Fibroblast of lung (primary cell): ENCODE results near the gene XYLT1. TPM values are rescaled to one million over a fixed set of nuclear protein-coding genes. Genes with fewer than 3 reads are reported as not detected.

ENCODE experiments used
- DNase-seq, 2 donors: peaks; one replicate each; pipeline versions ENCODE4 v3.0.0 to v3.0.0-alpha.2; 2010; ENCODE audit warnings: low read depth in 2 of 2
- H2AFZ ChIP-seq: 2 replicates; pipeline ENCODE4 v1.5.1; 2012; ENCODE audit warnings: low read length, control low read depth, inconsistent platforms
- H3K27ac ChIP-seq: 2 replicates; pipeline ENCODE4 v1.5.1; 2011; ENCODE audit warnings: low read length, control low read depth; ENCODE audit not compliant: insufficient read depth
- H3K27me3 ChIP-seq: 2 replicates; pipeline ENCODE4 v1.5.1; 2011; ENCODE audit warnings: mild to moderate bottlenecking, low read length; ENCODE audit not compliant: control insufficient read depth, insufficient read depth
- H3K36me3 ChIP-seq: 2 replicates; pipeline ENCODE4 v1.5.1; 2011; ENCODE audit warnings: low read length; ENCODE audit not compliant: control insufficient read depth, insufficient read depth
- H3K4me1 ChIP-seq: 2 replicates; pipeline ENCODE4 v1.5.1; 2011; ENCODE audit warnings: low read length; ENCODE audit not compliant: control insufficient read depth, insufficient read depth; ENCODE audit errors: extremely low read depth
- H3K4me2 ChIP-seq: 2 replicates; pipeline ENCODE4 v1.5.1; 2011; ENCODE audit warnings: low read length, control low read depth; ENCODE audit not compliant: insufficient read depth; ENCODE audit errors: extremely low read depth
- H3K4me3 ChIP-seq, 4 experiments: fragments of 200-600 bp in 1 of 4; sonication (generic) in 1 of 4; replicated peaks in 1 of 4; 2 replicates each; pipeline ENCODE4 v1.5.1; 2011 to 2016; ENCODE audit warnings: low read length in 4 of 4, low read depth in 3 of 4, mild to moderate bottlenecking in 3 of 4, control low read depth in 2 of 4, inconsistent platforms in 1 of 4, mixed read lengths in 1 of 4; ENCODE audit not compliant: insufficient read depth in 1 of 4; ENCODE audit errors: control extremely low read depth in 1 of 4
- H3K79me2 ChIP-seq: 2 replicates; pipeline ENCODE4 v1.5.1; 2012; ENCODE audit warnings: mild to moderate bottlenecking, low read length, inconsistent platforms; ENCODE audit not compliant: control insufficient read depth, insufficient read depth
- H3K9ac ChIP-seq: 2 replicates; pipeline ENCODE4 v1.5.1; 2011; ENCODE audit warnings: mild to moderate bottlenecking, low read length, control low read depth; ENCODE audit not compliant: insufficient read depth
- H3K9me3 ChIP-seq: 2 replicates; pipeline ENCODE4 v1.5.1; 2012; ENCODE audit warnings: low read depth, low read length; ENCODE audit not compliant: control insufficient read depth, insufficient read depth
- H4K20me1 ChIP-seq: 2 replicates; pipeline ENCODE4 v1.5.1; 2011; ENCODE audit warnings: low read length; ENCODE audit not compliant: control insufficient read depth, insufficient read depth; ENCODE audit errors: extremely low read depth
- EZH2 ChIP-seq: IDR thresholded peaks from 2 replicates; pipeline ENCODE4 v1.5.1; 2012; ENCODE audit warnings: low read length, control low read depth, mild to moderate bottlenecking; ENCODE audit errors: missing control alignments
- polyA plus RNA-seq, 2 donors: library from polyadenylated mRNA; depleted of rRNA in 1 of 2; stranded (reverse) in 1 of 2; unstranded in 1 of 2; fragments of >200 nt; gene quantifications; 2 replicates each; pipeline ENCODE4 v1.2.1, GENCODE V29; 2011 to 2012; ENCODE audit warnings: missing spikeins in 1 of 2
- total RNA-seq: library from RNA; depleted of rRNA; stranded (reverse); fragments of >200 nt; gene quantifications from 2 replicates; pipeline ENCODE4 v1.2.1, GENCODE V29; 2014
- TF ChIP-seq, protein P1 (sequence below), 2 donors: IDR thresholded peaks in 1 of 2; conservative IDR thresholded peaks in 1 of 2; 1 replicate in 1 of 2; 2 replicates in 1 of 2; pipeline ENCODE4 v1.5.1; 2011 to 2012; ENCODE audit warnings: low read length in 2 of 2, control low read depth in 1 of 2, inconsistent platforms in 1 of 2, low read depth in 1 of 2, mild to moderate bottlenecking in 1 of 2

The XYLT1 gene
- total and polyA plus RNA-seq, 2 donors (not counting 1 experiment from before 2014, with no cell fraction given) = 9.3 to 21.8 TPM

DNA sequence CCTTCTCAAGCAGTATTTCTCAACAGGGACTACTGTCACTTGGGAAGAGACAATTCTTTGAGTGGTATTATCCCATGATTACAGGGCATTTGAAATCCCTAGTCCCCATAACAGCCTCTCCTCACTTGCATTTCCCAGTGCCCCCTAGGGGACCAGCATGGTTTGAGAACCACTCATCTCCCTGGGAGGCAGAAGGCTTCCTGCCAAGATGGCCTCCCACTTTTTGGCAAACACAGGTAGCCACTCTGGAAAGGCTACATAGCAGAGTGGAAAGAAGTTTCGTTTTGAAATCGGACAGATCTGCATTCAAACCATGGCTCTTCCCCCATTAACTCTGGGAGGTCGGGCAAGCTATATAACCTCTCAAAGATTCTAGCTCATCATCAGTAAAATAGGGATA lies 256.8 kb downstream of the XYLT1 start:
- H3K9ac ChIP-seq = no peak overlapping the region

DNA sequence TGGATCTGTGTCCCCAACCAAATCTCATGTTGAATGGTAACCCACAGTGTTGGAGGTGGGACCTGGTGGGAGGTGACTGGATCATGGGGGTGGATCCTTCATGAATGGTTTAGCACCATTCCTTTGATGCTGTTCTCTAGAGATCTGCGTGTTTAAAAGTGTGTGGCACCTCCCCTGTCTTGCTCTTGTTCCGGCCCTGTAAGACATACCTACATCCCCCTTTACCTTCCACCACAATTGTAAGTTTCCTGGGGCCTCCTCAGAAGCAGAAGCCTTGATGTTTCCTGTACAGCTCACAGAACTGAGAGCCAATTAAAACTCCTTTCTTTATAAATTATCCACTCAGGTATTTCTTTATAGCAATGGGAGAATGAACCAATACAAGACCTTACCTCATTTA lies 257.7 kb downstream of the XYLT1 start:
- TF ChIP-seq, protein P1, sequence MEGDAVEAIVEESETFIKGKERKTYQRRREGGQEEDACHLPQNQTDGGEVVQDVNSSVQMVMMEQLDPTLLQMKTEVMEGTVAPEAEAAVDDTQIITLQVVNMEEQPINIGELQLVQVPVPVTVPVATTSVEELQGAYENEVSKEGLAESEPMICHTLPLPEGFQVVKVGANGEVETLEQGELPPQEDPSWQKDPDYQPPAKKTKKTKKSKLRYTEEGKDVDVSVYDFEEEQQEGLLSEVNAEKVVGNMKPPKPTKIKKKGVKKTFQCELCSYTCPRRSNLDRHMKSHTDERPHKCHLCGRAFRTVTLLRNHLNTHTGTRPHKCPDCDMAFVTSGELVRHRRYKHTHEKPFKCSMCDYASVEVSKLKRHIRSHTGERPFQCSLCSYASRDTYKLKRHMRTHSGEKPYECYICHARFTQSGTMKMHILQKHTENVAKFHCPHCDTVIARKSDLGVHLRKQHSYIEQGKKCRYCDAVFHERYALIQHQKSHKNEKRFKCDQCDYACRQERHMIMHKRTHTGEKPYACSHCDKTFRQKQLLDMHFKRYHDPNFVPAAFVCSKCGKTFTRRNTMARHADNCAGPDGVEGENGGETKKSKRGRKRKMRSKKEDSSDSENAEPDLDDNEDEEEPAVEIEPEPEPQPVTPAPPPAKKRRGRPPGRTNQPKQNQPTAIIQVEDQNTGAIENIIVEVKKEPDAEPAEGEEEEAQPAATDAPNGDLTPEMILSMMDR (conservative IDR thresholded peaks at IDR 0.05 in 1 of 2, IDR thresholded peaks at IDR 0.05 in 1 of 2; ENCODE audit: low read depth in 1 of 2, low read length in 2 of 2) = no peak
- TF ChIP-seq EZH2 = no peak
- Histone ChIP-seq H3K4me2 (no peak overlapping the region), H4K20me1 (no peaks in the 10 kb centered on the region), H3K4me3 (no peak overlapping the region), H3K27me3 (no peaks in the 10 kb centered on the region), H3K9ac (no peak overlapping the region), H2AFZ (no peak overlapping the region), H3K79me2 (no peaks in the 10 kb centered on the region), H3K27ac (no peak overlapping the region), H3K36me3 (no peaks in the 10 kb centered on the region), H3K4me1 (no peaks in the 10 kb centered on the region), H3K9me3 (no peaks in the 10 kb centered on the region)
- DNase-seq = no peak

More for the DNA sequence above, 256.8 kb downstream of the XYLT1 start:
- H3K27me3 ChIP-seq = no peaks in the 10 kb centered on the region
- no peak for TF ChIP-seq EZH2
- TF ChIP-seq, protein P1 (conservative IDR thresholded peaks at IDR 0.05 in 1 of 2, IDR thresholded peaks at IDR 0.05 in 1 of 2; ENCODE audit: low read depth in 1 of 2, low read length in 2 of 2) = no peak
- no peak overlapping the region for H3K27ac ChIP-seq
- H3K36me3 ChIP-seq = no peaks in the 10 kb centered on the region
- no peaks in the 10 kb centered on the region for H3K4me1 ChIP-seq
- no peaks in the 10 kb centered on the region for H3K79me2 ChIP-seq
- H3K4me2 ChIP-seq = no peak overlapping the region
- no peak overlapping the region for H2AFZ ChIP-seq
- H4K20me1 ChIP-seq = no peaks in the 10 kb centered on the region
- no peak for DNase-seq
- H3K9me3 ChIP-seq = no peaks in the 10 kb centered on the region
- H3K4me3 ChIP-seq = no peak overlapping the region

DNA sequence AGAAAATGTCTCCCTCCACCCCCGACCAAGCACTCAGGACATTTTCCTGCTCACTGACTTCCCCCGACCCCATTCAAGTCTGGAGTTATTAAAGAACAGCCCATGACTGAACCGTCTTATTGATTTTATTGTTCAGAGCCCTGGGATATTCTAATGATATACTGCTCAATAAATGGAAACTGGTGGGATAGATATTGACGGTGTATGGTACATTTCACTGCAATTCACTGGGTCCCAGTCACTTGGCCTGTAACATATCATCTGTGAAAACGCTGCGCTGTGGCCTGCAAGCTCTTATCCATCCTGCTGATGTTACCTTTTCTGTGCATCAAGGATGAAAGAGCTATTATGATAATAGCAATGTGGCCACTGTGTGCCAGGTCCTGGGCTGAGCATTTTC lies 258.2 kb downstream of the XYLT1 start:
- Histone ChIP-seq H2AFZ (no peak overlapping the region), H3K4me1 (no peaks in the 10 kb centered on the region), H3K9ac (no peak overlapping the region), H3K4me3 (no peak overlapping the region), H3K27ac (no peak overlapping the region), H4K20me1 (no peaks in the 10 kb centered on the region), H3K27me3 (no peaks in the 10 kb centered on the region), H3K36me3 (no peaks in the 10 kb centered on the region), H3K9me3 (no peaks in the 10 kb centered on the region), H3K4me2 (no peak overlapping the region), H3K79me2 (no peaks in the 10 kb centered on the region)
- no peak for DNase-seq
- TF ChIP-seq EZH2 = no peak
- TF ChIP-seq, protein P1 (conservative IDR thresholded peaks at IDR 0.05 in 1 of 2, IDR thresholded peaks at IDR 0.05 in 1 of 2; ENCODE audit: low read depth in 1 of 2, low read length in 2 of 2) = no peak
